HepG2 (cell line): Measurements from ENCODE around the gene P2RY6. TPM values are rescaled to one million over a fixed set of nuclear protein-coding genes. Genes with fewer than 3 reads are reported as not detected.
A peak's percentile ranks its signal among the peaks of the same experiment; 100 is the strongest.

Experiments
- AKAP8 ChIP-seq: sonication (generic); formaldehyde crosslinking; IDR thresholded peaks from 2 replicates; pipeline ENCODE4 v1.5.1; 2020; ENCODE audit warnings: mild to moderate bottlenecking, missing genetic modification reagents
- CERS6 ChIP-seq: sonication (generic); formaldehyde crosslinking; IDR thresholded peaks from 2 replicates; pipeline ENCODE4 v1.5.0; 2020; ENCODE audit warnings: missing genetic modification reagents
- DPF2 ChIP-seq: sonication (generic); formaldehyde crosslinking; IDR thresholded peaks from 2 replicates; pipeline ENCODE4 v1.4.0; 2020; ENCODE audit warnings: mild to moderate bottlenecking, low read depth, missing genetic modification reagents, borderline replicate concordance
- GABPA ChIP-seq, 2 experiments: IDR thresholded peaks; 2 replicates each; pipeline ENCODE4 v1.6.1; 2011 to 2016; ENCODE audit warnings: low read depth in 2 of 2, low read length in 1 of 2, missing biosample characterization in 1 of 2, missing genetic modification characterization in 1 of 2
- GPN1 ChIP-seq: sonication (generic); formaldehyde crosslinking; IDR thresholded peaks from 2 replicates; pipeline ENCODE4 v1.5.1; 2020; ENCODE audit warnings: missing genetic modification reagents, borderline replicate concordance
- HIVEP1 ChIP-seq: sonication (generic); formaldehyde crosslinking; IDR thresholded peaks from 2 replicates; pipeline ENCODE4 v1.4.0; 2020; ENCODE audit warnings: mild to moderate bottlenecking, missing genetic modification reagents
- MXD1 ChIP-seq: sonication (generic); formaldehyde crosslinking; IDR thresholded peaks from 2 replicates; pipeline ENCODE4 v1.4.0; 2020; ENCODE audit warnings: mild to moderate bottlenecking, missing genetic modification reagents
- MXD4 ChIP-seq: IDR thresholded peaks from 2 replicates; pipeline ENCODE4 v1.6.1; 2016; ENCODE audit warnings: mild to moderate bottlenecking, missing biosample characterization, missing genetic modification reagents
- MYNN ChIP-seq: sonication (generic); formaldehyde crosslinking; IDR thresholded peaks from 2 replicates; pipeline ENCODE4 v1.4.0; 2020; ENCODE audit warnings: mild to moderate bottlenecking, low read depth, missing genetic modification reagents
- NONO ChIP-seq, 2 experiments: fragments of 450-650 bp in 1 of 2; sonication (generic) in 1 of 2; formaldehyde crosslinking in 1 of 2; IDR thresholded peaks in 1 of 2; conservative IDR thresholded peaks in 1 of 2; 2 replicates each; pipeline versions ENCODE4 v1.6.1 to v1.8.0; 2017 to 2022; ENCODE audit warnings: mild to moderate bottlenecking in 1 of 2, missing genetic modification reagents in 1 of 2, moderate library complexity in 1 of 2
- PRDM10 ChIP-seq: sonication (generic); formaldehyde crosslinking; IDR thresholded peaks from 2 replicates; pipeline ENCODE4 v1.4.0; 2020; ENCODE audit warnings: low read depth, missing genetic modification reagents
- RARA ChIP-seq: IDR thresholded peaks from 2 replicates; pipeline ENCODE4 v1.6.1; 2016; ENCODE audit warnings: missing genetic modification reagents, missing compliant biosample characterization
- RFX1 ChIP-seq: fragments of 450-650 bp; IDR thresholded peaks from 2 replicates; pipeline ENCODE4 v1.6.1; 2017
- RXRB ChIP-seq: IDR thresholded peaks from 2 replicates; pipeline ENCODE4 v1.6.1; 2016; ENCODE audit warnings: borderline replicate concordance, missing genetic modification reagents, missing compliant biosample characterization
- TRAFD1 ChIP-seq: sonication (generic); formaldehyde crosslinking; IDR thresholded peaks from 2 replicates; pipeline ENCODE4 v1.5.1; 2020; ENCODE audit warnings: missing genetic modification reagents, mild to moderate bottlenecking, borderline replicate concordance
- ZFY ChIP-seq: sonication (generic); formaldehyde crosslinking; IDR thresholded peaks from 2 replicates; pipeline ENCODE4 v1.4.0; 2020; ENCODE audit warnings: missing genetic modification reagents
- ZNF430 ChIP-seq: sonication (generic); formaldehyde crosslinking; IDR thresholded peaks from 2 replicates; pipeline ENCODE4 v1.9.0; 2021; ENCODE audit warnings: mild to moderate bottlenecking, missing genetic modification reagents
- ZNF563 ChIP-seq: sonication (generic); formaldehyde crosslinking; IDR thresholded peaks from 2 replicates; pipeline ENCODE4 v1.8.0; 2022; ENCODE audit warnings: mild to moderate bottlenecking, moderate library complexity, missing genetic modification reagents
- ZNF766 ChIP-seq: sonication (generic); formaldehyde crosslinking; IDR thresholded peaks from 2 replicates; pipeline ENCODE4 v1.5.0; 2020; ENCODE audit warnings: missing genetic modification reagents, borderline replicate concordance
- ZNF772 ChIP-seq: sonication (generic); formaldehyde crosslinking; IDR thresholded peaks from 2 replicates; pipeline ENCODE4 v1.5.0; 2020; ENCODE audit warnings: mild to moderate bottlenecking, missing genetic modification reagents
- ZSCAN22 ChIP-seq: sonication (generic); formaldehyde crosslinking; IDR thresholded peaks from 2 replicates; pipeline ENCODE4 v1.4.0; 2020; ENCODE audit warnings: mild to moderate bottlenecking, missing genetic modification reagents
- polyA plus RNA-seq, 8 experiments: library from polyadenylated mRNA; depleted of rRNA in 3 of 8; stranded (reverse) in 7 of 8; unstranded in 1 of 8; fragments of >200 nt; fragmentation: Illumina TruSeq in 4 of 8; extraction: Trizol in 4 of 8; gene quantifications; 2 replicates each; pipeline versions ENCODE4 v1.2.1 to v1.2.3, GENCODE V29; 2011 to 2016; ENCODE audit warnings: low read depth in 4 of 8, missing spikeins in 1 of 8, mixed read lengths in 1 of 8; ENCODE audit not compliant: insufficient read depth in 1 of 8
- total RNA-seq, 5 experiments: library from RNA; depleted of rRNA; stranded (reverse); fragments of >200 nt; fragmentation: Illumina TruSeq; extraction: Trizol; gene quantifications; 2 replicates each; pipeline ENCODE4 v1.2.3, GENCODE V29; 2016; ENCODE audit warnings: low read depth in 1 of 5

Gene P2RY6
- total and polyA plus RNA-seq, 2 of the 13 experiments (the other 11 are each of a cell fraction or from before 2014, with no cell fraction given): 0.09 to 0.29 TPM

GRCh38 chr11:73288873-73289707, 17.0 kb downstream of the P2RY6 start (continued):
- TF ChIP-seq HIVEP1 (CRISPR knock-in tag): no peak
- TF ChIP-seq GPN1 (CRISPR knock-in tag): no peak
- TF ChIP-seq MXD4 (CRISPR knock-in tag): peak; percentile 67; the same call in 1 of the 2 replicates
- peak; percentile 63 for TF ChIP-seq MYNN (CRISPR knock-in tag)
- no peak for TF ChIP-seq AKAP8 (CRISPR knock-in tag)
- TF ChIP-seq ZNF772 (CRISPR knock-in tag): peak; percentile 75; the same call in 1 of the 2 replicates
- TF ChIP-seq GABPA (IDR thresholded peaks at IDR 0.05; ENCODE audit: low read depth, low read length): no peak
- no peak for TF ChIP-seq GABPA (CRISPR knock-in tag; IDR thresholded peaks at IDR 0.05; ENCODE audit: low read depth)
- TF ChIP-seq ZNF766 (CRISPR knock-in tag): no peak
- no peak for TF ChIP-seq RXRB (CRISPR knock-in tag)
- 0 out of 2 replicates have a peak, but pooled peaks have one; percentile 47 for TF ChIP-seq ZFY
- no peak for TF ChIP-seq DPF2
- no peak for TF ChIP-seq PRDM10 (CRISPR knock-in tag)
- peak; percentile 77 for TF ChIP-seq RARA (CRISPR knock-in tag)
- no peak for TF ChIP-seq CERS6 (CRISPR knock-in tag)
- TF ChIP-seq ZNF563 (CRISPR knock-in tag): no peak; the same call in 1 of the 2 replicates
- no peak for TF ChIP-seq MXD1 (CRISPR knock-in tag)
- TF ChIP-seq RFX1: no peak
- TF ChIP-seq ZSCAN22 (CRISPR knock-in tag): no peak
- TF ChIP-seq TRAFD1 (CRISPR knock-in tag): no peak
- no peak for TF ChIP-seq NONO (IDR thresholded peaks at IDR 0.05)
- no peak for TF ChIP-seq NONO (CRISPR knock-in tag; conservative IDR thresholded peaks at IDR 0.05)
- TF ChIP-seq ZNF430 (CRISPR knock-in tag): no peak
